Uterus (tissue), 2 donors: Measurements from ENCODE around the gene HIPK4.
"Not testable (repeated sequence)": the region's sequence is repeated elsewhere in the genome, so short reads cannot be mapped to it uniquely, and the experiment has no call there.

Experiments
- POLR2A ChIP-seq, 2 donors: fragments of 450-650 bp; IDR thresholded peaks; one replicate each; pipeline ENCODE4 v1.6.1; 2016; ENCODE audit warnings: antibody characterized with exemption in 2 of 2, mild to moderate bottlenecking in 1 of 2, moderate library complexity in 1 of 2
- TF ChIP-seq, protein P1 (sequence below), 4 experiments: fragments of 200-600 bp in 2 of 4; fragments of 450-650 bp in 2 of 4; sonication (generic) in 2 of 4; IDR thresholded peaks; one replicate each; pipeline ENCODE4 v1.5.1; 2016 to 2019; ENCODE audit warnings: antibody characterized with exemption in 4 of 4, mild to moderate bottlenecking in 2 of 4, moderate library complexity in 1 of 4

DNA sequence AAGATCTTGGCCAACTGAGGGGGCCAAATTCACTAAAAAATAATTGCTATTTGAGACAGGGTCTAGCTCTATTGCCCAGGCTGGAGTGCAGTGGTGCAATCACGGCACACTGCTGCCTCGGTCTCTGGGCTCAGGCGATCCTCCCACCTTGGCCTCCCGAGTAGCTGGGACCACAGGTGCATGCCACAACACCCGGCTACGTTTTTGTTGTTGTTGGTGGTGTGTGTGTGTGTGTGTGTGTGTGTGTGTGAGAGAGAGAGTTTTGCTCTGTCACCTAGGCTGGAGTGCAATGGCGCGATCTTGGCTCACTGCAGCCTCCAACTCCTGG lies 18.6 kb upstream of the HIPK4 start:
- TF ChIP-seq, protein P1, sequence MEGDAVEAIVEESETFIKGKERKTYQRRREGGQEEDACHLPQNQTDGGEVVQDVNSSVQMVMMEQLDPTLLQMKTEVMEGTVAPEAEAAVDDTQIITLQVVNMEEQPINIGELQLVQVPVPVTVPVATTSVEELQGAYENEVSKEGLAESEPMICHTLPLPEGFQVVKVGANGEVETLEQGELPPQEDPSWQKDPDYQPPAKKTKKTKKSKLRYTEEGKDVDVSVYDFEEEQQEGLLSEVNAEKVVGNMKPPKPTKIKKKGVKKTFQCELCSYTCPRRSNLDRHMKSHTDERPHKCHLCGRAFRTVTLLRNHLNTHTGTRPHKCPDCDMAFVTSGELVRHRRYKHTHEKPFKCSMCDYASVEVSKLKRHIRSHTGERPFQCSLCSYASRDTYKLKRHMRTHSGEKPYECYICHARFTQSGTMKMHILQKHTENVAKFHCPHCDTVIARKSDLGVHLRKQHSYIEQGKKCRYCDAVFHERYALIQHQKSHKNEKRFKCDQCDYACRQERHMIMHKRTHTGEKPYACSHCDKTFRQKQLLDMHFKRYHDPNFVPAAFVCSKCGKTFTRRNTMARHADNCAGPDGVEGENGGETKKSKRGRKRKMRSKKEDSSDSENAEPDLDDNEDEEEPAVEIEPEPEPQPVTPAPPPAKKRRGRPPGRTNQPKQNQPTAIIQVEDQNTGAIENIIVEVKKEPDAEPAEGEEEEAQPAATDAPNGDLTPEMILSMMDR (IDR thresholded peaks at IDR 0.05): not testable (repeated sequence)
- not testable (repeated sequence) for TF ChIP-seq POLR2A (IDR thresholded peaks at IDR 0.05)
